A549 treated with DMSO at 1 μM for 4 hours (cell line): Measurements from ENCODE around the gene MFSD8. TPM values are rescaled to one million over a fixed set of nuclear protein-coding genes. Genes with fewer than 3 reads are reported as not detected.

Source experiments
- total RNA-seq: library from RNA; stranded (reverse); fragments of 200-300 nt; extraction: Qiagen RNA extraction; gene quantifications from 5 replicates; pipeline ENCODE4 v1.2.3, GENCODE V29; 2022; ENCODE audit warnings: low read depth

The MFSD8 gene
- total RNA-seq, result 11.0 to 16.4 TPM (median 15.5 TPM) in 5 replicates

GRCh38 chr4:127965062-127965802, at the start of gene MFSD8, which contains the start of gene ABHD18:
Gene MFSD8 (minus strand): TSS chr4:127965173. CDS start chr4:127965133, 40 bp downstream.
Gene ABHD18 (plus strand): TSS chr4:127965406. CDS start chr4:127982956, 17,550 bp downstream.

GRCh38 chr4:127880763-127881562, 84.0 kb downstream of the MFSD8 start, which contains the start of gene PLK4:
Gene PLK4 (plus strand): TSS chr4:127880893. CDS start chr4:127881135, 242 bp downstream.

Other genes with a start within 250 kb of the MFSD8 start
- not detected in 5 replicates for gene SLC25A31, start 234.8 kb downstream of the MFSD8 start, total RNA-seq
- 8.3 to 11.6 TPM (median 10.3 TPM) in 5 replicates for gene HSPA4L, start 182.9 kb downstream of the MFSD8 start, total RNA-seq
- 13.4 to 17.5 TPM (median 16.7 TPM) in 5 replicates for gene PLK4, start 84.3 kb downstream of the MFSD8 start, total RNA-seq
- 2.4 to 5.0 TPM (median 4.0 TPM) in 5 replicates for gene ABHD18, start 233 bp upstream of the MFSD8 start, total RNA-seq
- gene LARP1B, start 96.1 kb upstream of the MFSD8 start, total RNA-seq, result 10.8 to 15.9 TPM (median 13.2 TPM) in 5 replicates